Activated B cell treated with CpG ODN at 0.5 μM for 24 hours (primary cell): ENCODE data around the gene DDX10. TPM values are rescaled to one million over a fixed set of nuclear protein-coding genes. Genes with fewer than 3 reads are reported as not detected.

Experiments used
- ATAC-seq: fragments of 200-7000 bp; cut with Tn5 transposase; one replicate; pipeline ENCODE4 v1.10.0; 2021; ENCODE audit warnings: low read depth, mild to moderate bottlenecking, moderate library complexity
- CTCF ChIA-PET: fragments of 350-600 bp; sonication (Branson Sonifier 250); formaldehyde crosslinking; loops from one replicate; lab custom pipeline; 2021; ENCODE audit warnings: antibody characterized with exemption; lab: Charles Lee
- POLR2A ChIA-PET: fragments of 350-600 bp; sonication (Branson Sonifier 250); formaldehyde crosslinking; loops from one replicate; lab custom pipeline; 2021; ENCODE audit warnings: antibody characterized with exemption; lab: Charles Lee
- DNase-seq: peaks from one replicate; pipeline ENCODE4 v3.0.0; 2022
- H3K27ac Mint-ChIP-seq: one replicate; pipeline ENCODE4 v1.8.0; 2020; ENCODE audit warnings: mixed read lengths
- H3K27me3 Mint-ChIP-seq: one replicate; pipeline ENCODE4 v1.8.0; 2021; ENCODE audit warnings: mixed read lengths
- H3K36me3 Mint-ChIP-seq: one replicate; pipeline ENCODE4 v1.8.0; 2021; ENCODE audit warnings: low read depth, mixed read lengths
- H3K4me1 Mint-ChIP-seq: one replicate; pipeline ENCODE4 v1.8.0; 2021; ENCODE audit warnings: mixed read lengths
- H3K4me3 Mint-ChIP-seq: one replicate; pipeline ENCODE4 v1.8.0; 2020; ENCODE audit warnings: mild to moderate bottlenecking, mixed read lengths
- H3K9me3 Mint-ChIP-seq: one replicate; pipeline ENCODE4 v1.8.0; 2020; ENCODE audit warnings: mixed read lengths
- intact Hi-C: fragments of 100-400 bp; cut with micrococcal nuclease; formaldehyde crosslinking; loops from one replicate; pipeline ENCODE4 v1.15.1; 2024
- total RNA-seq: library from RNA; stranded (reverse); gene quantifications from 2 replicates; pipeline ENCODE4 v1.2.3, GENCODE V29; 2022
- TF ChIP-seq, protein P1 (sequence below): fragments of 200-600 bp; IDR thresholded peaks from one replicate; pipeline ENCODE4 v1.8.0; 2022; ENCODE audit warnings: antibody characterized with exemption, mild to moderate bottlenecking

The DDX10 gene
- total RNA-seq, 1 donor from 2014 or later, result 43.3 TPM

DNA sequence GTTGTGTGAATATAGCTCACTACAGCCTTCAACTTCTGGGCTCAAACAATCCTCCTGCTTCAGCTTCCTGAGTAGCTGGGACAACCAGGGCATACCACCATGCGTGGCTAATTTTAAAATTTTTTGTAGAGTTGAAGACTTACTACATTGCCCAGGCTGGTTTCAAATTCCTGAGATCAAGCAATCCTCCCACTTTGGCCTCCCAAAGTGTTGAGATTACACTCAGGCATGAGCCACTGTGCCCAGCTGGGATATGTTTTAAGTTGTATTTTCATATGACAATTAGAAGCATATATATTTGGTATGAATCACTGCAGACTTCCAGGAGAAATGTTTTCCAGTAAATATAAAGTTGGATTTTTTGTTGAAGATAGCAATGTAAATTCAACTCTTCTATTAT, 15.4 kb downstream of the DDX10 start:
- ChIA-PET CTCF (no interaction called here), POLR2A (no interaction called here)
- TF ChIP-seq, protein P1, sequence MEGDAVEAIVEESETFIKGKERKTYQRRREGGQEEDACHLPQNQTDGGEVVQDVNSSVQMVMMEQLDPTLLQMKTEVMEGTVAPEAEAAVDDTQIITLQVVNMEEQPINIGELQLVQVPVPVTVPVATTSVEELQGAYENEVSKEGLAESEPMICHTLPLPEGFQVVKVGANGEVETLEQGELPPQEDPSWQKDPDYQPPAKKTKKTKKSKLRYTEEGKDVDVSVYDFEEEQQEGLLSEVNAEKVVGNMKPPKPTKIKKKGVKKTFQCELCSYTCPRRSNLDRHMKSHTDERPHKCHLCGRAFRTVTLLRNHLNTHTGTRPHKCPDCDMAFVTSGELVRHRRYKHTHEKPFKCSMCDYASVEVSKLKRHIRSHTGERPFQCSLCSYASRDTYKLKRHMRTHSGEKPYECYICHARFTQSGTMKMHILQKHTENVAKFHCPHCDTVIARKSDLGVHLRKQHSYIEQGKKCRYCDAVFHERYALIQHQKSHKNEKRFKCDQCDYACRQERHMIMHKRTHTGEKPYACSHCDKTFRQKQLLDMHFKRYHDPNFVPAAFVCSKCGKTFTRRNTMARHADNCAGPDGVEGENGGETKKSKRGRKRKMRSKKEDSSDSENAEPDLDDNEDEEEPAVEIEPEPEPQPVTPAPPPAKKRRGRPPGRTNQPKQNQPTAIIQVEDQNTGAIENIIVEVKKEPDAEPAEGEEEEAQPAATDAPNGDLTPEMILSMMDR, result no peak
- H3K36me3 Mint-ChIP-seq, result peaks cover 76% of the 10 kb centered on the region
- no peak overlapping the region for H3K4me3 Mint-ChIP-seq
- ATAC-seq (no peak), DNase-seq (no peak)
- intact Hi-C loops, result no loop called here
- H3K27ac Mint-ChIP-seq, result no peak overlapping the region
- no peaks in the 10 kb centered on the region for H3K9me3 Mint-ChIP-seq
- H3K27me3 Mint-ChIP-seq, result no peaks in the 10 kb centered on the region
- no peaks in the 10 kb centered on the region for H3K4me1 Mint-ChIP-seq

DNA sequence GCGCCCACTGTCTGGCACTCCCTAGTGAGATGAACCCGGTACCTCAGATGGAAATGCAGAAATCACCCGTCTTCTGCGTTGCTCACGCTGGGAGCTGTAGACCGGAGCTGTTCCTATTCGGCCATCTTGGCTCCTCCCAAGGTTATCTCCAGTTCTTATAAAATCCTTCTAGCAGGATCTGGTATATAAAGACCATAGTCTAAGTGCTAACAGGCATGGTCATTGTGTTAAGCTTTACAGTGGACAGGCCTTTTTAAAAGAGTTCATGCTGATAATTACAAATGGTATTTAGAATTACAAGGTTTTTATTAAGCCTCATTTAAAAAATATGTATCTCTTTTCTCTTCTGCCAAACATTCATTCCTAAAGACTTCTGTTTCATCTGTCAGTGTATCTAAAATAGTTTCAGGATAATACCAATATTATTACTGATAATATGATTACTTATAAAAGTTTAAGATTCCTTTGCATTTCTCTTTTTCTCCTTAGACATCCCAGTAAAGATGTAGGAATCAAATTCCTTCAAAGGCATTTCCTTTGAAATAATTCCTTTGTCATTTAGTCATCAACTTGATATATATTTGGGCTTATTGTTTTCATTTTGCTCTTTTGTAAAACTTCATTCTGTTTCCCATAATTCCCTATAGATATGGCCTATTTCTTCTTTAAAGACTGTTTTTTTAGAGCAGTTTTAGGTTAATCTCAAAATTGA, 20.7 kb downstream of the DDX10 start:
- intact Hi-C loops, result no loop called here
- POLR2A ChIA-PET, result no interaction called here
- no peak overlapping the region for H3K4me3 Mint-ChIP-seq
- H3K9me3 Mint-ChIP-seq, result no peaks in the 10 kb centered on the region
- no peaks in the 10 kb centered on the region for H3K27me3 Mint-ChIP-seq
- TF ChIP-seq, protein P1, result no peak
- no peak overlapping the region for H3K27ac Mint-ChIP-seq
- CTCF ChIA-PET, result no interaction called here
- DNase-seq, result no peak
- no peaks in the 10 kb centered on the region for H3K4me1 Mint-ChIP-seq
- no peak for ATAC-seq
- H3K36me3 Mint-ChIP-seq, result peaks cover 78% of the 10 kb centered on the region

DNA sequence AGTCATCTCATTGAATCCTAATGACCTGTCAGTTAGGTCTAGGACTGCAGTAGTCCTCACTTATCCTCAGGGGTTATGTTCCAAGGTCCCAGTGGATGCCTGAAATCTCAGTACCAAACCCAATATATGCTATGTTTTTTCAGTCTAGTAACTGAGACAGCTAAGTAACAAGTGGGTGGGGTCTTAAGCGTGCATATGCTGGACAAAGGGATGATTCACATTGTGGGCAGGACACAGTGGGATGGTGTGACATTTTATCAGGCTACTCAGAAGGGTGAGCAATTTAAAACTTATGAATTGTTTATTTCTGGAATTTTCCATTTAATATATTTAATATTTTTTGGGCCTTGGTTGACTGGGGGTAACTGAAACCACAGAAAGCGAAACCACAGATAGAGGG, 29.0 kb downstream of the DDX10 start:
- CTCF ChIA-PET, result no interaction called here
- ATAC-seq (no peak), DNase-seq (no peak)
- Mint-ChIP-seq H3K4me1 (no peaks in the 10 kb centered on the region), H3K27me3 (no peaks in the 10 kb centered on the region), H3K27ac (no peak overlapping the region), H3K36me3 (peaks cover 69% of the 10 kb centered on the region), H3K9me3 (no peaks in the 10 kb centered on the region), H3K4me3 (no peak overlapping the region)
- intact Hi-C loops, result loop anchor here (10.0 kb wide), 2 partner anchors 1681 to 1741 kb away; no protein-coding TSS in a partner anchor
- POLR2A ChIA-PET, result no interaction called here
- TF ChIP-seq, protein P1, result no peak

DNA sequence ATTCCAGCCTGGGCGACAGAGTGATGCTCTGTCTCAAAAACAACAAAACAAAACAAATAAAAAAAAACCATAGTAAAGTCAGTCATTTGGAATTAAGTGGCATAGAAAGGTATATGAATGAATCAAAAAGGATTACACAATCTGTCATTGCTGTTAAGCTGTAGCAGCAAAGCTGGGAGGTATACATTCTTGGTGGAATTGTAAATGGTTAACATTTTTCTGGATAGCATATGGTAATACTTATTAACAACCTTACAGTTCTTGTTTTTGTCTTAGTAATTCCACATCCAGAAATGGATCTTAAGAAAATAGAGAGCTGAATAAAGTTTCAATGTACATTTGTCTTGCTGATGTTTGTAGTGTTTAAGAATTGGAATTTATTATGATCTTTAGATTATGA, 30.0 kb downstream of the DDX10 start:
- Mint-ChIP-seq H3K27ac (no peak overlapping the region), H3K4me3 (no peak overlapping the region), H3K27me3 (no peaks in the 10 kb centered on the region), H3K9me3 (no peaks in the 10 kb centered on the region), H3K36me3 (peaks cover 67% of the 10 kb centered on the region), H3K4me1 (no peaks in the 10 kb centered on the region)
- TF ChIP-seq, protein P1, result no peak
- DNase-seq (no peak), ATAC-seq (no peak)
- POLR2A ChIA-PET, result no interaction called here
- CTCF ChIA-PET, result interaction anchor here (0.7 kb wide), 1 partner anchor 1244 kb away, joined by 4 read pairs; no protein-coding TSS in a partner anchor
- intact Hi-C loops, result loop anchor here (10.0 kb wide), 2 partner anchors 1680 to 1740 kb away; no protein-coding TSS in a partner anchor

DNA sequence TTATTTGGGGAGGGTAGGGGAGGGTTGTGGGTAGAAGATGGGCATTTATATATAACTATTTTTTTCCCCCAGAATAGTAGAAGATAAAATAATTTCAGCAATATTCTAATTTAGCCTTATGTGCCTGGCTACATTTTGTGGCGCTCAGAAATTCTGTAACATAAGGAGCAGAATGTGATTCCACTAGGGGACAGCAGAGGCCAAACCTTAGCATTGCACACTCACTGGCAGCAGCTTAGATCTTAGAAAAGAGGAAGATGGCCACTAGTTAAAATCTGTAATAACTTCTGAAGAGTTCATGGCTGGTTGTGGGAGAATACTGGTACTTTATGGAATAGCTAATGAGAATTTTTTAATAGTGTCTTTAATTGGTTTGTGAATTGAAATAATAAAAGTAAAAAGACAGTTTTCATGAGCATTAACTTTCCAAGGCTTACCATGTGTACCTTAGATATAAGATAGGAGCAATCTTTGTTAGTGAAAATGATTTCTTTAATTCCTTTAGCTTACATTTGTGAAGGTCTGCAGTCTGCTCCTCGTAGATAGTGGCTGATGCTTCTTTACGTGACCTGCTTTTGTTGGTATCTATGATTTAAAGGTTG, 33.1 kb downstream of the DDX10 start:
- H3K36me3 Mint-ChIP-seq, result peaks cover 54% of the 10 kb centered on the region
- no peaks in the 10 kb centered on the region for H3K9me3 Mint-ChIP-seq
- H3K4me3 Mint-ChIP-seq, result no peak overlapping the region
- intact Hi-C loops, result loop anchor here (1.0 to 10.0 kb wide), 6 partner anchors 37 to 1737 kb away; no protein-coding TSS in a partner anchor
- DNase-seq (no peak), ATAC-seq (peak; percentile 92)
- H3K27ac Mint-ChIP-seq, result no peak overlapping the region
- TF ChIP-seq, protein P1, result no peak
- ChIA-PET CTCF (interaction anchor here (0.7 to 1.9 kb wide), 13 partner anchors 9 to 1503 kb away, joined by 3 to 15 read pairs (median 4); no protein-coding TSS in a partner anchor), POLR2A (interaction anchor here (0.6 kb wide), 1 partner anchor 1169 kb away, joined by 4 read pairs; no protein-coding TSS in a partner anchor)
- no peaks in the 10 kb centered on the region for H3K4me1 Mint-ChIP-seq
- H3K27me3 Mint-ChIP-seq, result no peaks in the 10 kb centered on the region
